SK-N-SH treated with all-trans-retinoic acid at 6 μM for 48 hours (cell line): ENCODE measurements around the gene CCER1.

Experiments
- CSRNP3 ChIP-seq: fragments of 250-450 bp; sonication (Bioruptor Pico); IDR thresholded peaks from 2 replicates; pipeline ENCODE4 v1.5.1; 2021; ENCODE audit warnings: mild to moderate bottlenecking, moderate library complexity
- ESRRG ChIP-seq: fragments of 250-450 bp; sonication (Bioruptor Pico); IDR thresholded peaks from 2 replicates; pipeline ENCODE4 v1.6.1; 2021; ENCODE audit warnings: mild to moderate bottlenecking
- PATZ1 ChIP-seq: fragments of 250-450 bp; sonication (Bioruptor Pico); IDR thresholded peaks from 2 replicates; pipeline ENCODE4 v1.8.0; 2020; ENCODE audit warnings: mild to moderate bottlenecking, moderate library complexity, borderline replicate concordance
- PPARA ChIP-seq: fragments of 250-450 bp; sonication (Bioruptor Pico); IDR thresholded peaks from 2 replicates; pipeline ENCODE4 v1.5.0; 2020; ENCODE audit warnings: mild to moderate bottlenecking, borderline replicate concordance
- RARB ChIP-seq: fragments of 250-450 bp; sonication (Bioruptor Pico); IDR thresholded peaks from 2 replicates; pipeline ENCODE4 v1.8.0; 2021; ENCODE audit warnings: mild to moderate bottlenecking, moderate library complexity
- TOX ChIP-seq: fragments of 250-450 bp; sonication (Bioruptor Pico); IDR thresholded peaks from 2 replicates; pipeline ENCODE4 v1.8.0; 2021; ENCODE audit warnings: mild to moderate bottlenecking, moderate library complexity, borderline replicate concordance
- TSHZ2 ChIP-seq: fragments of 250-450 bp; sonication (Bioruptor Pico); IDR thresholded peaks from 2 replicates; pipeline ENCODE4 v1.5.0; 2020; ENCODE audit warnings: mild to moderate bottlenecking, moderate library complexity
- ZNF8 ChIP-seq: fragments of 450-650 bp; formaldehyde crosslinking; IDR thresholded peaks from 2 replicates; pipeline ENCODE4 v1.5.0; 2020; ENCODE audit warnings: mild to moderate bottlenecking, moderate library complexity

GRCh38 chr12:90970471-90970870 lies 15.5 kb upstream of the CCER1 start:
- TF ChIP-seq RARB (CRISPR knock-in tag) = no peak
- TF ChIP-seq PATZ1 (CRISPR knock-in tag) = no peak
- TF ChIP-seq PPARA (CRISPR knock-in tag) = no peak
- no peak for TF ChIP-seq ESRRG (CRISPR knock-in tag)
- no peak for TF ChIP-seq ZNF8
- TF ChIP-seq CSRNP3 (CRISPR knock-in tag) = no peak
- no peak for TF ChIP-seq TSHZ2 (CRISPR knock-in tag)
- no peak for TF ChIP-seq TOX (CRISPR knock-in tag)
